Left hindlimb (tissue), 1 donor: ENCODE measurements around the gene MAP3K12.
"Not testable (repeated sequence)": the region's sequence is repeated elsewhere in the genome, so short reads cannot be mapped to it uniquely, and the experiment has no call there.

Source experiments
- DNase-seq: peaks from one replicate; pipeline ENCODE4 v3.0.0-alpha.2; 2018

Gene MAP3K12

DNA sequence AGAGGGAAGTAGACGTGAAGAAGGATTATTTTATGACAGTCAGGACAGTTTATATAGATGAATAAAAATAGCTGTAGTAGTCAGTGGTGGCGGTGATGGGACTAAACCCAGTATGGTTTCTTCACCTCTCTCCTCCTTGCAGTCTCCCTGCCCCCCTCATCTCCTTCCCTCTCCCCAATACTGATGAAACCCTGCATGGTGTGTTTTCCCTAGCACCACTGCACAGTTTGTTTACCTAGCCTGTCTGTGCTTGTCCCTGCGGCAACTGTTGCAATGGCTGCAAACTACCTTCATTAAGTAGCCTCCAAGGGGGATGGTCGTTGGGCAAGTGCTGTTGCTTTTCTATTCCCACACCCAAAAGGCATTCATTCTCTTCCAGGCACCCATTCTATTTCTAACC is 32.6 kb downstream of the MAP3K12 start:
- DNase-seq: no peak

DNA sequence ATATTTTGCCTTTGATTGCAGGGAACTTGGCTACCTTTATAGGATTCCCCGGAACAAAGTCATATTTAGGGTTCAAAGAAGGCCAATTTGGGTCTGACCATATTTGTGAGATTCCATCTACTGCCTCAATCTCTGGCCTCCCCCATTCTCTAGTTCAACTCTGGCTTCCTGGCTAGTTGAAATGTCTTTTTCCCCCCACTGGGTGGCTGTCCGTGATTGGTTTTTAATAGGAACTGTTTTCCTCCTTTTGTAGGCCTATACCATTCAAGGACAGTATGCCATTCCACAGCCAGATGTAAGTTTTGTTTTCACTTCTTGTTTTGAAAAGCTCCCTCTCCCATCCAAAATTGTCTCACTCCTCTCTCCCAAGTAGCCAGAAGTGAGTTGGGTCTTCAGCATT is 33.6 kb downstream of the MAP3K12 start:
- no peak for DNase-seq

DNA sequence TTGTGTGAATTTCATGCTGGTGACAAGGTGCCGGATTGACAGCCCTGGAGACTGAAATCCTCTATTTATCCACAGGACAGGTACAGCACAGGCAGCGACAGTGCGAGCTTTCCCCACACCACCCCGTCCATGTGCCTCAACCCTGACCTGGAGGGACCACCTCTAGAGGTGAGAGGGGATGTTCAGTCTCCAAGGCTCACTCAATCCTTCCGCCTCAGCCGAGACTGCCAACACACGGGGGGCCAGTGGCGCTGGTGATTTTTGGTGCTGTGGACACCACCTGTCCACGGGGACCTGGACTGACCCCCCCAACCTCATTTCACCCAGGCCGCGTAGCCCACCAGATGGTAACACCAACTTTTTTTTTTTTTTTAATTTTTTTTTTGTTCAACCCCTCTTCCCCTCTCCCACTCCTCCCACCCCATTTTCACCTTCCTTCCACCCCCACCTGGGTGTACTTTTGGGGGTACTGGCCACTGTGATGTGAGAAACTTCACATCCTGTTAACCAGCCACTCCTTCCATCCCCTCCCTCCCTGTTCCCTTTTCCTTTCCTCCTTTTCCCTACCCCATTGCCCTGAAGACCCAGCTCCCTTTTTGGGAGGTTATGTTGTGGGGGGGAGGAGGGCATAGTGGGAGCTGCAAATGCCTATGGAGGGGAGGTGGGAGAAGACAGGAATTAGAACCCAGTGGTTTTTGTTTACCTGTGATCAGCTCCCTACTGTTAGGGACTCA is 34.4 kb downstream of the MAP3K12 start:
- DNase-seq: no peak

DNA sequence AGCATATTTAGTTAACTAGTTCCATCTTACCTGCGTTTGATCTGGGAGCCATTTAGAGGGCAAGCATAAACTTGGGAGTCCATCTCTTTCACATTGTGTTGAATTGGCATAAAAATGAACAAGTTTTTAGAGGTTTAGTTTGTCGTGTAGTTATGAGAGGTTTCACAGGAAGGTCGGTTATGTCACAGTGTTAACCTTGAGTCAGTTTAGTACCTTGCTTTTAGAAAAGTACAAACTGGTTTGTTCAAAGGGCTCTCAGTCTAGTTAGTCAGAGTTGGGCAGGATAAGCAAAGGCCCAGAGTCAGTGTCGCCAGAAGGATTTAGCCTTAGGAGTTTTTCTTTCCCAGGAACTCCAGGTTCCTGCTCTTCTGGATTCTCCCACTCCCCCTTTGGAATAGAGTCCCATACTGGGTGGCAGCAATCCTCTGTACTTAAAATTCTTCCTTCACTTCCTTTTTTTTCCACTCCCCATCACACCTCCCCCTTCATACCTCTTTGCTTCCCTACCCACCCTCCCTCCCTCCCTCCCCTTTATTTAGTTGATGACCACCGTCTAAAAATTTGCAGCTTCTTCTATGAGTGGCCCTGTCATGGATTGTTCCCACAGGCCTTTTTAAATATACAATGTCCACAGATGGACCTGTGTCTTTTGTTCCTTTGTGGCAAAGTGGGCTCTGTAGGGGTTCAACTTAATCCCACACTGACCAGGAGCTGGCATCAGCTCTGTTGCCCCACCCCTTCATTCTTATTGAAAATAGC is 35.3 kb downstream of the MAP3K12 start:
- DNase-seq: no peak

DNA sequence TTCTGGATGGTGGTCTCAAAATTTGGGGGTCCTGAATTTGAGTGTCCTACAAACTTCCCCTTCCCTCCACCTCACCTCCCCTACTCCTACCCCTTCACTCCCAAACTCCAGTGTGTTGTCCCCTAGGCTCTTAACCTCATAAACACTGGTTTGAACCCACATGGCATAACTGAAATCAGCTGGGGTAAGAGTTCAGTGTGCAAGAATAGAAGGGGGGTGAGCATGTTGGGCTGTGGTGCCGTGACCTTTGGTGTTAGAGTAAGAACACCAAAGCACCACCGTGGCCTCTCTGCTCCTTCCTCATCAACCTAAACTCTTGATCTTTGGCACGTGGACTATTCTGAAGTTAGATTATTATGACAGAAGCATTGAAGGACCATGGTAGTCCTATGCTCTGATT is 36.3 kb downstream of the MAP3K12 start:
- no peak for DNase-seq

DNA sequence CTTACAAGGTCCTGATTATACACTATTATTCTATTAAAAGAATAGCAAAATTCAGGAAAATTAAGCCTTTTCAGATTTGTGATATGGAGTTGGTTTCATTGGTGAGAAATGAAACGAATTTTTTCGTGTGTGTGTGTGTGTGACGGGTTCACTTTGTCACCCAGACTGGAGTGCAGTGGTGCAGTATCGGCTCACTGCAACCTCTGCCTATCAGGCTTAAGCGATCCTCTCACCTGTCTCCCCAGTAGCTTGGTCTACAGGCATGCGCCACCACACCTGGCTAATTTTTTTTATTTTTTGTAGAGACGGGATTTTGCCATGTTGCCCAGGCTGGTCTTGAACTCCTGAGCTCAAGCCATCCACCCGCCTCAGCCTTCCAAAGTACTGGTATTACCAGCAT is 37.7 kb downstream of the MAP3K12 start:
- DNase-seq: no peak

DNA sequence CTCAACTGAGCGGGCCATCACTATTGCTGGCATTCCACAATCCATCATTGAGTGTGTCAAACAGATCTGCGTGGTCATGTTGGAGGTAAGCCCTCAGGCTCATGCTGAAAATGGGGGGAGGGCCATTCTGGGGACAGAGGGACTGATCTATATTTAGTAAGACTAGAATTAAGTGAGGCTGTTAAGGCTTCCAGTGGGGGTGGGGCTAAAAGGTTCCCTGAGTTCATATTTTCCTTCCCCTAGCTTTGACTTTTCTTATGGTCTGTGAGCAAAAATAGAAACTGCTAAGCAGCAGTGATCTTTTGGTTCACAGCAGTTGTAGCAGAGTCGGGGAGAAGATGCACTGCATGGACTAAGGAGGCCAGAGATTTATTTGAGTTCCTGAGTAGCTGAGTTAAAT is 38.2 kb downstream of the MAP3K12 start:
- no peak for DNase-seq

DNA sequence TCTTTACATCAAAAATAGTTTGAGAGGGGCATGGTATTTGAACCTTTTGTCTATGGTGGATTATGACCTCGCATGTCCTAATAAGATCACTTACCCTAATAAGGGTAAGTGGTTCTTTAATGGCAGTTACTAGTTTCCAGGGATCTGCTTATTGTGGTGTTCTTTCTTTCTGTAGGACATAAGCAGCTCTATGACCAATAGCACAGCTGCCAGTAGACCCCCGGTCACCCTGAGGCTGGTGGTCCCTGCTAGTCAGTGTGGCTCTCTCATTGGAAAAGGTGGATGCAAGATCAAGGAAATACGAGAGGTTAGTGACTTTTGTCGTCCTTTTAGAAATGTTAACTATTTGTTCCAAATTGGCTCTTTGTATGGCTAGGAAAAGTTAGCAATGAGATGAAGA is 40.2 kb downstream of the MAP3K12 start:
- no peak for DNase-seq

DNA sequence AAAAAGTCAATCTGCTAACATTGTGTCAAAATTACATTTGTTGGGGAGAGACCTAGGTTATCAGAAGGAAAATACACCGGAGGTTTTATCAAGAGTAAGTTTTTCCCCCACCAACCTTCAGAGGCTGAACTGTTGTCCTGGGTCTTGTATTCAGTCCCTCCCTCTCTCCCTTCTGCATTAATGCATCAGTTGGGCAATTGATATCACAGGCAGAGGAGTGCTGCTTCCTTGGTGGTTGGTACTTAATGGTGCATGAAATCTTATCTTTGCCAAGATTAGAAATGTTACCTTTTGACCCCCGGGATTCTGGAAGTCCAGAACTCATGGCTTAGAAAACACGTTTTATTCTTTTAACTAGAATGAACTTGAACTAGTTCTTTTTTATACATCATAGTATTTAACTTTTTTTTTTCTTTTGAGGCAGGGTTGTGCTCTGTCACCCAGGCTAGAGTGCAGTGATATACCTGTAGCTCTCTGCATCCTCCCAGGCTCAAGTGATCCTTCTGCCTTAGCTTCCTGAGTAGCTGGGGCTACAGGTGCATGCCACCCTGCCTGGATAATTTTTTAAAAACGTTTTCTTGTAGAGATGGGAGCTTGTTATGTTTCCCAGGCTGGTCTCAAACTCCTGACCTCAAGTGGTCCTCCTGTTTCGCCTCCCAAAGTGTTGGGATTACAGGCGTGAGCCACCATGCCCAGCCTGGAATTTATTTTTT is 42.4 kb downstream of the MAP3K12 start:
- no peak for DNase-seq

DNA sequence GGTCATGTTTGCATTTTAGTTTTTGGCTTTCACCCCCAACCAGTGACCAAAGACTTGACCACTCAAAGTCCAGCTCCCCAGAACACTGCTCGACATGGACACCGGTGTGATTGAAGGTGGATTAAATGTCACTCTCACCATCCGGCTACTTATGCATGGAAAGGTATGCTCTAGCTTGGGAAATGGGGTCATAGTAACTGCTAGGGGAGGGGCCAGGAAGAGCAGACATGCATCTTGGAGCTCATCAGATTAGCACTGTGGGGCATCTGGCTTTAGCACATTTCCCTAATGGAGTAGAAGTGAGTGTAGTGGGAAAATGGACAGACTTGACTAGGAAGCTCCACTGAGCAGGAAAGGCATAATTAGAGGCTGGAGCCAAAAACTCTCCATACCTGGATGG is 44.6 kb downstream of the MAP3K12 start:
- no peak for DNase-seq

DNA sequence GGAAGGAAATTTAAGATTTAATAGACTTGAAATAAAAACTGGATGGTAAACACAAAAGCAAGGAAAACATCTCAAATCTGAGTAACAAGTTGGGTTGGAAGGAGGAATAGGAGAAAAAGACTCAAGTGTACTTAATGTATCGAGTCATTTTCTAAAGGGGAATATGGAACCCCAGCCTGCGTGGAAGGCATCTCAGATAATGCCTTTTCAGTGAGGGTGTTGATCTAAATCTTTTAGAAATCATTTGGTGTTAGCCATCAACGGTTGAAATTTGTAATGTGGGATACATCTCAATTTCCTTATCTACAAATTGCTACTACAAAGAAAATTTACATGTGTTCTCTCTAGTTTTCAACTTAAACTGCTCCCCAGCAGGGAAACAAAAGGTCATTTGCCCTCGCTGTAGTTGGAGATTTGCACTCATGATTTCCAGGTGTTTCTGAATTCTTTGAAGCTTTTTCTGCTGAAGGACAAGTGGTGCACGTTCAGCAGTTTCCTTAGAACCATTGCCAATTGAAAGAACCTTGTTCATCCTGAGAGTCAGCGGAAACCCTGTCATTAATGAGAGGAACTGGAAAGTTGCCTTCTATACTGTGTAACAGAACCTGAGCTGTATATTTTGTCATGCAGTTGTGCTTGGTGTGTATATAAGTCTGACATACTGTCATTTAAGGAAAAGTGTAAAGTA is 45.2 kb downstream of the MAP3K12 start:
- DNase-seq: no peak

DNA sequence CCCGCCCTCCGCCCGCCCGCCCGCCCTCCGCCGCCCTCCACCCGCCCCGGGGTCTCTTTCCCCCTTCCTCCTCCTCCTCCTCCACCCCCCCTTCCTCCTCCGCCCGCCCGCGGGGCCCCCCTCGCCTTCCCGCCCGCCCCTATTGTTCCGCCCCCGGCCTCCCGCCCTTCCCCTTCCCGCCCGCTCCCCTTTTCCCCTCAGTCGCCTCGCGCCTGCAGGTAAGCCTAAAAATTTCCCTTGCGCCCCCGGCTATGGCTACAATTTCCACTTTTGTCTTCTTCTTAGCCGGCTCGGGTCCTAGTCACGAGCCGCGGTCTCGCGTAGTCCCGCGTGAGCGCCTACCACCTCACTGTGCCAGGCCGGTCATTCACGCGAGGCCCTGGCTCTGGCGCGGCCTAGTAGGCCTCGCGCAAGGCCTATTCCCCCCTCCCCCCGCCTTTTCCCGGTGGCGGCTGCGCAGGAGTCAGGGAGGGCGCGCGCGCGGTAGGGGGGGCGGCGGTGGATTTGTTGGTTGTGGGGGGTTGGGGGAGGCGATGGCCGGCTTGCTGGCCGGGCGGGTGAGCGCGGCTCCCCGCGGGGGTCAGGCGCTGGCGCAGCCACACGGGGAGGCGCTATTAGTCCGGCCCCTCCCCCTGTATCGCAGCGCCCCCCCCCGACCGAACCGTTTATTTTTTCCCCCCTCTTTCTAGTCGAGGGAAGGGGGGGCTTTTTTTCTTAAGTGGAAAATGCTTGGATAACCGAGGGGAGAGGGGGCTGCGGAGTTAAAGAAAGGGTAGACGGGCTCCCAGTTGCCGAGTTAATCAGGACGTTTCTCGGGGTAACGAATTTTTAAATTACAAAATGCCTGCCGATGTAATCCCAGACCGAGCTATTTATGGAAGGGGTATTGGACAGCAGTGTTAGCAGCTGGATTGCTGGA is 46.8 kb downstream of the MAP3K12 start:
- DNase-seq: peak; percentile 94

DNA sequence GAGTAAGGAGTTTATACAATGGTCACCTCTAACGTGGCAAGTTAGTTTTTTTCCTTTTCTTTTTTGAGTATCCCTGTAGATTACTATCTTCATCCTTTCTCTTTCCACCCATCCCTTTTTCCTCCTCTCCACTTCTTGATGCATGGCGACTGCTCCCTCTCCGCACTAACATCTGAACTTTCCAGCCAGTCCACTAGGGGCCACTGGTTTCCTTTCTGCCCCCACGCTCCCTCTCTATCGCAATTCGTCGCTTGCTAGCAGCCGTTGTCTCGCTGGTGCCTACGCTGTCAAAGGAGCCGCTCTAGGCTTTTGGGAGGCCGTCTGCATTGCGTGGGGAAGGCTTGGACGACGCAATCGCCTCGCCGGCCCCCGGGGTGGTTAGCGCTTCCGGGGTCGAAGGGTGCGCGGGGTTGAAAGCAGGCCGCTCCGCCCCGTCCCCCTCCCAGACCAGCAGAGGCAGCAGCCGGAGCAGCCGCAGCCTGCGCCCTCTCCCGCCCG is 47.5 kb downstream of the MAP3K12 start, which contains the start of gene PCBP2:
PCBP2 (plus strand) TSS at position 442 of the 498 bp plus-strand sequence. CDS start 2,699 bp downstream, outside the sequence.
- peak; percentile 99 for DNase-seq

DNA sequence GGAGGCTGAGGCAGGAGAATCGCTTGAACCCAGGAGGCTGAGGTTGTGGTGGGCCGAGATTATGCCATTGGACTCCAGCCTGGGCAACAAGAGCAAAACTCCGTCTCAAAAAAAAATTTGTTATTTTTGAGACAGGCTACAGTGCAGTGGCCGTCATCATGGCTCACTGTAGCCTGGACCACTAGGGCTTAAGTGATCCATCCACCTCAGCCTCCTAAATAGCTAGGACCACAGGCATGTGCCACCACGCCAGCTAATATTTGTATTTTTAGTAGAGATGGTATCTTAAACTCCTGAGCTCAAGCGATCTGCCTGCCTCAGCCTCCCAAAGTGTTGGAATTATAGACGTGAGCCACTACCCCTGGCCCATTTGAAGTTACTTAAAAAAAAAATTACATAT is 48.3 kb downstream of the MAP3K12 start:
- no peak for DNase-seq

DNA sequence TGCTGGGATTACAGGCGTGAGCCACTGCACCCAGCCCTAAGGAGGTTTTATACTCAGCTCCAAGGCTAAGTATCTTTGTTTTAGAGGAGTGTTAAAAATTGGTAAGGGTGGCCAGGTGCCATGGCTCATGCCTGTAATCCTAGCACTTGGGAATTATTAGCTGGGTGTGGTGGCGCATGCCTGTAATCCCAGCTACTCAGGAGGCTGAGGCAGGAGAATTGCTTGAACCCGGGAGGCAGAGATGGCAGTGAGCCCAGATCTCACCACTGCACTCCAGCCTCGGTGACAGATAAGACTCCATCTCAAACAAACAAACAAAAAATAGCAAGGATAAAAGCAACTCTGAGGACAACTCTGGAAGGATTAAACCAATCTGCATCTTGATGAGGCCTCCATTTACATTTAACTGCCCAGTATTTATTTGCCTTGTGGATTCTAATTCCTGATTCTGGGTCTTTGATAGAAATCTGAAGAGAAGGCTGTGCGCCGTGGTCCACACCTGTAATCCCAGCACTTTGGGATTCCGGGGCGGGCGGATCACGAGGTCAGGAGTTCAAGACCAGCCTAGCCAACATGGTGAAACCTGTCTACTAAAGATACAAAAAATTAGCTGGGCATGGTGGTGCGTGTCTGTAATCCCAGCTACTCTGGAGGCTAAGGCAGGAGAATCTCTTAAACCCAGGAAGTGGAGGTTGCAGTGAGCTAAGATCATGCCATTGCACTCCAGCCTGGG is 54.5 kb downstream of the MAP3K12 start:
- DNase-seq: not testable (repeated sequence)

DNA sequence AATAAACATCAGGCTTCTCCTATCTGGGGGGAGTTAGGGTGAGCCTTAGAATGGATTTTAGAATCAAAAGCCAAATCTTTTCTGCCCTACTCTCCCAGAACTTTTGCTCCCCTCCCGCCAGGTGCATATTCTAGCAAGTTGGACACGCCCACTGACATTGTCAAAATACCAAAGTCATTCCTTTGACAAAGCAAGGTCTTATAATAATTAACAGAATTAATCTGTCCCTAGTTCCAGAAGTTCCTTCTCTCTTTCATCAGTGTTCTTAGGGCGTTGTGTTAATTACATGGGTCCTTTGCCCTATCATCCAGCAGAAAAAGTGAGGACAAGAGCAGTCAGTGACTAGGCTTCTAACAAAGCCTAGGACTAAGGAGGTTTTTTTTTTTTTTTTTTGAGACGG is 55.3 kb downstream of the MAP3K12 start:
- DNase-seq: no peak

DNA sequence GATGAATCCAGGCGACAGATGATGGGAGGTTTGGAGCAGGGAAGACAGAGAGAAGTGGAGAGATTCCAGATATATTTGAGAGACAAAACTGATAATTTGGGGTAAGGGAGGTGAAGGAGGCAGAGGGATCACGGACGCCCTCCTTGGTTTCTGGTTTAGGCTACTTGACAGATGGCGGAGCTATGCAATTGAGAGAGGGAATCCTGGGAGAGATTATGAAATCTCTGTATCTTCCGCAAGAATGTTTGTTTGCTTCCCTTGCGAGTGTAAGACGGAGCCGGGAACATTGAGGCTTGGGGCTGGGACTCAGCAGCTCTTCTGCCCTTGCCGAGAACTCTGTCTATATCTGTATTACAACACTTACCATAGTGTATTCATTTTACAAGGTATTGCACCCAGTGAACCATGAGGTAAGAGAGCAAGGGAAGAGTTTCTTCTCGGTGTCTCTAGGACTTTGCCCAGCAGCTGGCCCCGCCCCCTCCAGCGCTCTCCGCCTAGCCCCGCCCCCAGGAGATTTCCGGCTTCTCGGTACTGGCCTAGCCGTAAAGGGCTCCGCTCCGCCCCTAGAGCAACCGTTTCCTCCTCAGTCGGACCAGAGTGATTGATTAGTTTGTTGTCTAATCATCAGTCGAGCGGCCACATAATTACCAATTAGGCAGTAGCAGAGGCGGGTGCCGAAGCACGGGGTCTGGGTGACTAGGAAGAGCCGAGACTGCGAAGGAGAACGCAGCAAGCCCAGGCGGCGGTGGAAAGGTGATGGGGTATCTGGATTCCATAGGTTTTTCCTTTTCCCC is 58.0 kb downstream of the MAP3K12 start, which contains the start of gene PRR13:
PRR13 (plus strand) TSS at position 695 of the 794 bp plus-strand sequence. CDS start 981 bp downstream, outside the sequence.
- peak; percentile 99 for DNase-seq

DNA sequence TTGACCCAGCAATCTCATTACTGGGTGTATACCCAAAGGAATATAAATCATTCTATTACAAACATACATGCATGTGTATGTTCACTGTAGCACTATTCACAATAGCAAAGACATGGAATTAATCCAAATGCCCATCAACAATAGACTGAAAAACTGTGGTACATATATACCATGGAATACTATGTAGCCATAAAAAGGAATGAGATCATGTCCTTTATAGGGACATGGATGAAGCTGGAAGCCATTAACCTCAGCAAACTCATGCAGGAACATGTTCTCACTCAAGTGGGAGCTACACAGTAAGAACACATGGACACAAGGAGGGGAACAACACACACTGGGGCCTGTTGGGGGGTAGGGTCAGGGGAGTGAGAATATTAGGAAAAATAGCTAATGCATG is 59.7 kb downstream of the MAP3K12 start:
- DNase-seq: not testable (repeated sequence)

DNA sequence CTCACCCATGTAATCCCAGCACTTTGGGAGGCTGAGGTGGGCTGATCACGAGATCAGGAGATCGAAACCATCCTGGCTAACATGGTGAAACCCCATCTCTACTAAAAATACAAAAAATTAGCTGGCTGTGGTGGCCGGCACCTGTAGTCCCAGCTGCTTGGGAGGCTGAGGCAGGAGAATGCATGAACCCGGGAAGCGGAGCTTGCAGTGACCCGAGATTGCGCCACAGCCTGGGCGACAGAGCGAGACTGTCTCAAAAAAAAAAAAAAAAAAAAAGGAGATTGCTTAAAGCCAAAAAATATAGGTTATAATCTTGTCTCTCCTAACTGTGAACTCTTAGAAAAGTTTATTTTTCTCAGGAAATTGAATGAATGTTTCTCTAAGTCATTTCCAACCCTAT is 63.9 kb downstream of the MAP3K12 start:
- DNase-seq: not testable (repeated sequence)

DNA sequence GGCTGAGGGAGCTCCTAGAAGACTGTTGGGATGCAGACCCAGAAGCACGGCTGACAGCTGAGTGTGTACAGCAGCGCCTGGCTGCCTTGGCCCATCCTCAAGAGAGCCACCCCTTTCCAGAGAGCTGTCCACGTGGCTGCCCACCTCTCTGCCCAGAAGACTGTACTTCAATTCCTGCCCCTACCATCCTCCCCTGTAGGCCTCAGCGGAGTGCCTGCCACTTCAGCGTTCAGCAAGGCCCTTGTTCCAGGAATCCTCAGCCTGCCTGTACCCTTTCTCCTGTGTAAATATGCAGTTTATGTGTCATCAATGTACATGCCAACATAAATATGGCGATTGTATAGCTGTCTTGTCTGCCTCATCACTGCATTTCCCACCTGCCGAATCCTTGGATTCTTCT is 68.1 kb downstream of the MAP3K12 start:
- no peak for DNase-seq
